NCI-H128 (cell line): Measurements from ENCODE around the gene TSPAN17.
A peak's percentile ranks its signal among the peaks of the same experiment; 100 is the strongest.

ENCODE experiments used
- DNase-seq: peaks from one replicate; lab custom pipeline; 2025; ENCODE audit not compliant: unreplicated experiment; lab: John Stamatoyannopoulos, UW

The TSPAN17 gene

DNA sequence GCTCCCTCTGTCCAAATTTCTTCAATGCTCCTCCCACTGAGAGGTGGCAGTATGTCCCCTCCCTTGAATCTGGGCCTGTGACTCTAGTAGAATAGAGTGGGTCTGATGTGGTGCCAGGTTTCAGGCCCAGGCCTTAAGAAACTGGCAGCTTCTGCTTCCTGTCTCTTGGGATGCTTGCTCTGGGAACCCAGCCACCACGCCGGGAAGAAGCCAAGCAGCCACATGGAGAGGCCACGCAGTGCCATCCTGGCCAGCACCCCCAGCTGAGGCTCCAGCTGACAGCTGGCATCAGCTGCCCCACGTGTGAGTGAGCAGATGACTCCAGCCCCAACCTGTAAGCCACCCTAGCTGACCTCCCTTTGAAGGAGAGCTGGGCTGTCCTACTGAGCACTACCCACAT is 7.3 kb upstream of the TSPAN17 start:
- DNase-seq: no peak

- DNase-seq: no peak
These were observed 6.7 kb upstream of the TSPAN17 start for GRCh38 chr5:176640616-176641015.

DNA sequence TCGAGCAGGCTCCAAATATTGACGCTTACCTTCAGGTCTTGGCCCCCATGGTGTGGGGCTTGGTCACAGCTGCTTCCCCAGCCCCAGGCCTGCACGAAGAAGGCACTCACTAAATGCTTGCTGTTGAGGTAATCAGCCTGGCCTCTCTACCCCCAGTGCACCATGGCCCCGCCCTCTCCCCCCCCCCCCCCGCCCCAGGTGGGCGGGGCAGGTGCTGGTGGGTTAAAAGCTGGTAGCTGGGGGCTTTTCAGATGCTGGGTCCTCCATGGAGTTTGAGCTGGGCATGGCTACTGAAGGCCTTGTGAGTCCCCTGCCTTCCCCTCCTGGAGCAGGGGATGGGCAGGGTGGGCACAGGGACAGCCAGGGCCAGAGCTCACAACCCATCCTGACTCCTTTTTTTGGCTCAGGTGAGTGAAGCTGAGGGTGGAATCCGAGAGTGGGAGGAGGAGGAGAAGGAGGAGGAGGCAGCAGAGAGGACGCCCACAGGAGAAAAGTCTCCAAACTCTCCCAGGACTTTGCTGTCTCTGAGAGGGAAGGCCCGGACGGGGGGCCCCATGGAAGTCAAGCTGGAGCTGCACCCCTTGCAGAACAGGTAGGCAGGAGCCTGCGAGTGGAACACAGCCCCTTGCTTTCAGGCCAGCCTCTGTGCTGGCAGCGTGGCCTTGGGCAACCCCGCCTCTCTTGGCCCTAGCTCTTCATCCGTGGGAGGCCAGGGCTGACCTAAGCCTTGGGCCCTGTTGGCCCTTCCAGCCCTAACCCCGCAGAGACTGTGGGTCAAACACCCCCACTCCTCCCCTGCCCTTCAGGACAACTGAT is 4.4 kb upstream of the TSPAN17 start:
- no peak for DNase-seq

DNA sequence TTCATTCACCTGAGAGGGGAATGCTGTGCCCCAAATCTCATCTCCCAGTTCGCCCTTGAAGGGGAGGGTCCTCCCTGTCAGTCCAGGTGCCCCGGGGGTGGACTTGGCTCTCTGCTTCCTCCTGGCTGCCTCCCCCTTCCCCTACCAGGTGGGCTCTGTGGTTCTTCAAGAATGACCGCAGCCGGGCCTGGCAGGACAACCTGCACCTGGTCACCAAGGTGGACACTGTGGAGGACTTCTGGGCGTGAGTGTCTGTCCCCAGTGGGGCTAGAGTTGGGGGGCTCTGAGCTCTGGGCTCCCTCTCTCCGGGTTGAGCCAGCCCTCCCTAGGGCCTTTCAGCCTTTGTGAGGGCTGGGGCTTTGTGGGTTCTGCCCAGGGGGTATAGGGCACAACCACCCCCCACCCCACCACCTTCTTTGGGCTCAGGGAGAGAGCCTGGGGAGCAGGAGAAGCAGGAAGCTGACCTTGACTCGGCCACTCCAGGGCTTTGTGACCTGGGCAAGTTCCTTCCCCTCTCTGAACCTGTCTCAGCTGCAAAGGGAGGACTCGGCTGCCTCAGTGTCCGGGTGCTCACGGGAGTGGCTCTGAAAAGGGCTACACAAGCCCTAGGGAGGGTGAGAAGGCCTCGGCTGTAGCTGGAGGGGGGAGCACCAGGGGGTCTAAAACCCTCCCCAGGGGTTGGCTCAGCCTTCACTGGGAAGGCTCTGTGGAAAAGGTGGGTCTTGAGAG is 3.6 kb upstream of the TSPAN17 start:
- DNase-seq: no peak

DNA sequence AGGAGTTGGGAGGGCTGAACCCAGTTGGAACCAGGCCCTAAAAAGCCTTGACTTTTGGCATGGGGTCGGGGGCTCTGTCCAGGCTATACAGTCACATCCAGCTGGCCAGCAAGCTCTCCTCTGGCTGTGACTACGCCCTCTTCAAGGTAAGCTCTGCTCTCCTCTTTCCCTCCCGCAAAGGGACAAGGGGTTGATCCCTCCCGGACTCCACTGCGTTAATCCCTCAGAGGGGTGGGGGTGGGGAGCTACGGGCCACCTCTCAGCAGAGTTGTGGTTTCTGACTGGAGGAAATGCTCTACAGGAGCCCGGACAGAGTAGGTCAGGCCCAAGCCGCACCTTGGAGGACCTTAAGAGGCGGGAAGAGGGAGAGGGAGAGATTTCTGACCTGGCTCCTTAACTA is 3.0 kb upstream of the TSPAN17 start:
- no peak for DNase-seq

DNA sequence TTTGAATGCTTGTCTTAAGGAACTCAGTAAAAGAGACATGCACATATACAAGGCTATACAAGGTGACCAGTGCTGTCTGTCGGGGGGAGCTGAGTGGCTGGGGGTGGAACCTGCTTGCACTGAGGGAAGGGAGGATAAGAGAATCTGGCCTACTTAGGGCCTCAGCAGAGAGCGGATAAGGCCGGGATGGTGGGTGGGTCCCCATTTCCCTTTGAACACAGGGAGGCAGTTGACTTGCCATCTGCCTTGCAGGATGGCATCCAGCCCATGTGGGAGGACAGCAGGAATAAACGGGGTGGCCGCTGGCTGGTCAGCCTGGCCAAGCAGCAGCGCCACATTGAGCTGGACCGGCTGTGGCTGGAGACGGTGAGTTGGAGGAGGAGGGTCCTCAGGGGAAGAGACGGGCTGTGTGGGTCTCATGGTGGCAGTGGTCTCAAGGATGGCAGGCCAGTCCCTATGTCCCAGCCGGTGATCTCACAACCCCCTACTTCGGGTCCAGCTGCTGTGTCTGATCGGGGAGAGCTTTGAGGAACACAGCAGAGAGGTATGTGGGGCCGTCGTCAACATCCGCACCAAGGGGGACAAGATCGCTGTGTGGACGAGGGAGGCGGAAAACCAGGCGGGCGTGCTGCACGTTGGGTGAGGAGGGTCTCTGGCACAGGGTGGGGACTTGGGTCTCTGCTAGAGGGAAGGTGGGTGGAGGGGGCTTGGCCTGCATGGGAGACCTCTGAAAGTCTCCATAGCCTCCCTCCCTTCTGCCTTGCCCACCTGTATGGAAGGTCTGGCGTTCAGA is 2.2 kb upstream of the TSPAN17 start:
- DNase-seq: no peak

GRCh38 chr5:176646049-176646706 is 1.1 kb upstream of the TSPAN17 start:
- no peak for DNase-seq

GRCh38 chr5:176646707-176647029 is 616 bp upstream of the TSPAN17 start:
- no peak for DNase-seq

DNA sequence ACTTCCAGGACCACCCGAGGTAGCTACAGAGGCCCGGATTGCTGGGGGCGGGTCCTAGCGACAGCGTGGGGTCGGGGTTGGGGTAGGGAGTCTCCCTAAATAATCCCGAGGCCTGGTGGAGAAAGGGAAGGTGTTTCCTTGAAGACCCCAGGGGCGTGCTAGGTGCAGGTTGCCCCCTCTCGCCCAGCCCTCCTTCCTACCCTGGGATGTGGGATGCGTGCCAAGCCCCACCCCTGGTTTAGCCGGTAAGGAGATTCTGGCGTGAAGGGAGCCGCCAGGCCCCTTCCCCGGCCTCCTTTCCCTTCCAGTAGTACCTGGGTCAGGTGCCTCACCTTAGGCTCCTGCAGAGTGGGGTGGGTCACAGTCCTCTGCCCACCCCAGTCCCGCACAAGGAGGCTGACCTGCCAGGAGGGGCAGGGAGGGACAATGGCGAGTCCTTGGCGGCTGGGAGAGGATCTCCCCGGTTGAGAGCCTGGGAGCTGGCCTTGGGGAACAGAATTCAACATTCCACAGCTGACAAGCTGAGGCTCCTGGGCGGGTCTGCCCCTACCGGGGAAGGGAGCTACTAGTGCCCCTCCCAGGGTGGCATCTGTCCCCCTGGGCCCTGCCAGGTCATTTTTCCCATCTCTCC is 674 bp downstream of the TSPAN17 start:
- DNase-seq: no peak

DNA sequence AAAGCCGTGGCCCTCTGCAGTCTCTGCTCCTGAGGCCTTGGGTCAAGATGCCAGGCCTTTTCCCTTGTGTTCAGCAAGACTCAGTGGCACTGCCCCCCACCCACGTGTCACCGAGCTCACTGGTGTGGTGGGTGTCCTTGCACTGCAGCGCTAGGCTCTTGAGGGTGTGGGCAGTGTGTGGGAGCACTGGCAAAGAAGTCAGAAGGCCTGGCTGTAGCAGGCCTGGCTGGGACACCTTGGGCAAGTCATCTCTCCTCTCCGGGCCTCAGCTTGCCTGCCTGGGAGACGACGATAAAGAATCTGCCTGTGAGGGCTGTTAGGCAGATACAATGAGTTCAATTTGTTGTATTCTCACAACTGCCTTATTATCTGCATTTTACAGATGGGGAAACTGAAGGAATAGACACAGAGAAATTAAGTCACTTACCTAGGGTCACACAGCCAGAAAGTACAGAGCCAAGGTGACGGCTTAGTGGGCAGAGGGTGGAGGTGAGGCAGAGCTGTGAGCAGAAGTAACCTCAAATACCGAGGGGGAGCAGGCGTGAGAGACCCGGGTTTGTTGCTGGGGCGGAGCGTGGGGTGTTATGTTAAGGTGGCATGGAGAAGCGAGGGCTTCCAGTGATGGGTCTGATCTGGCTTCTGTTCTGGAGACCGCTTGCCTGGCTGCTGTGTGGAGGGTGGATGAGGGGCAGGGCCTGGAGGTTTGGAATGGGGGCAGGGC is 1.4 kb downstream of the TSPAN17 start:
- no peak for DNase-seq

- no peak for DNase-seq
These were observed 3.1 kb downstream of the TSPAN17 start for GRCh38 chr5:176650354-176650884.

DNA sequence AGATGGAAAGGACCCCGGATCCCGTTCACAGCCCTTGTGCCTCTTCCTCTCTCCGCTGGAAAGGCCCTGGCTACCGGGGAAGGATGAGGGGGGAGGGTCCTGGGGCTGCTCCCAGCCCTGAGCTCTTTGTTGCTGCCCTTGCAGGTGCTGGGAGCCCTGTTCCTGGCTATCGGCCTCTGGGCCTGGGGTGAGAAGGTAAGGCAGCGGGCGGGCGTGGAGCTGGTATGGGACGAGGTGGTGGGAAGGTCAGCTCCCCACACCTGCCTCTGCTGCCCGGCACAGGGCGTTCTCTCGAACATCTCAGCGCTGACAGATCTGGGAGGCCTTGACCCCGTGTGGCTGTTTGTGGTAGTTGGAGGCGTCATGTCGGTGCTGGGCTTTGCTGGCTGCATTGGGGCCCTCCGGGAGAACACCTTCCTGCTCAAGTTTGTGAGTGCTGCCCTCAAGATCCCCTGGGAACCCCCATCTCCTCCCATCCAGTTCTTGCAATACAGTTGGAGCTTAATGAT is 4.2 kb downstream of the TSPAN17 start:
- no peak for DNase-seq

- no peak for DNase-seq
These were observed 4.9 kb downstream of the TSPAN17 start for GRCh38 chr5:176652136-176652535.

GRCh38 chr5:176653401-176654385 is 6.4 kb downstream of the TSPAN17 start:
- no peak for DNase-seq

- DNase-seq: no peak
These were observed 7.6 kb downstream of the TSPAN17 start for GRCh38 chr5:176654856-176655255.

DNA sequence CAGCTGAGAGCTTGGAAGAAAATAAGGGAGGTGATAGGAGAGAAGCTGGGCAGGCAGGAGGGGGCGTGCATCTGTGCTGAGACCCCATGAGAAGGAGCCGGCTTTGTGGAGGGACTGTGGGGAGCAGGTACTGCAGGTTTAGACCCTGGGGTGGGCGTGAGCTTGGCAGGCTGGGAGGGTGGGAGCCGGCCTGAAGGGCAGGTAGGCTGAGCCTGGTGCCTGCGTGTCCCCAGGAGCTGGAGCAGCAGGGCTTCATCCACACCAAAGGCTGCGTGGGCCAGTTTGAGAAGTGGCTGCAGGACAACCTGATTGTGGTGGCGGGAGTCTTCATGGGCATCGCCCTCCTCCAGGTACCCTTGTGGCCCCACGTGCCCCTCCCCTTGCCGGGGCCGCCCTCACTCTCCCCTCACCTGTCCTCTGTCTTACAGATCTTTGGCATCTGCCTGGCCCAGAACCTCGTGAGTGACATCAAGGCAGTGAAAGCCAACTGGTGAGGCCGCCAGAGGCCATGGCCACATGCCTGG is 9.2 kb downstream of the TSPAN17 start:
- no peak for DNase-seq

DNA sequence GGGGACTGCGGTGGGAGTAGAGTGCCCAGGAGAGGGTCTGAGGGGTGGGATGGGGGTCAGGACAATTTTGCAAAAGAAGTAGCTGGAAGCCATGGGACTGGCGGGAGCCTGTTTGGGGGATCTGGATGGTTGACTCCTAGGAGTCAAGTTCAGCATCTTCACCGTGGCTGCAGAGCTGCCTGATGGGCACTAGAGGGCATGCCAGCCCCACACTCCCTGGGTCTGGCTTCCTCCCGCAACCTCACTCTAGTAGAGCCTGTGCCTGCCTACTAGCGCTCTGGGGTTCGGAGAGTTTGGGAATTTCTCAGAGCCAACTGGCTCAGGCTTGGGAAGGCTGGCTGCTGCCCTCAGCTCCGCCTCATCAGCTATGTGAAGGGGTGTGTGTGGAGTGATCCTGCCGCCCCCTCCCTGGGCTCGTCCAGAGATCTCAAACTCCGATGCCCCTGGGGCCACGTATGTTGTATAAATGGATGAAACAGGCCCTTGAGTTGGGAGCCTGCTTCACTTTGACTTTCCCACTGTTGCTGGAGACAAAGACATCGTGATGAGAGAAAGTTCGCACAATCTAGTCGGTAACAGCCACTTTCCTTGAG is 10.8 kb downstream of the TSPAN17 start:
- DNase-seq: peak; percentile 42
